Activated CD4-positive, alpha-beta T cell treated with anti-CD3 and anti-CD28 coated beads, Interleukin-2, amount 10 ng/mL, durations not matched to agents 24 days and 14 days (primary cell): ENCODE data around the gene UBR2. TPM values are rescaled to one million over a fixed set of nuclear protein-coding genes. Genes with fewer than 3 reads are reported as not detected.

ENCODE experiments used
- DNase-seq: peaks from one replicate; pipeline ENCODE4 v3.0.0; 2022
- H3K27ac Mint-ChIP-seq: one replicate; pipeline ENCODE4 v1.8.0; 2022; ENCODE audit warnings: mild to moderate bottlenecking, mixed read lengths
- H3K27me3 Mint-ChIP-seq: one replicate; pipeline ENCODE4 v1.8.0; 2022; ENCODE audit warnings: mixed read lengths
- H3K36me3 Mint-ChIP-seq: one replicate; pipeline ENCODE4 v1.8.0; 2022; ENCODE audit warnings: low read depth, mild to moderate bottlenecking, mixed read lengths
- H3K4me1 Mint-ChIP-seq: one replicate; pipeline ENCODE4 v1.8.0; 2021; ENCODE audit warnings: mixed read lengths
- H3K4me3 Mint-ChIP-seq: one replicate; pipeline ENCODE4 v1.8.0; 2022; ENCODE audit warnings: mild to moderate bottlenecking, moderate library complexity, mixed read lengths
- H3K9me3 Mint-ChIP-seq: one replicate; pipeline ENCODE4 v1.8.0; 2021; ENCODE audit warnings: mixed read lengths
- intact Hi-C: fragments of 100-400 bp; cut with micrococcal nuclease; formaldehyde crosslinking; loops from one replicate; pipeline ENCODE4 v1.15.1; 2023
- total RNA-seq: library from RNA; stranded (reverse); gene quantifications from 2 replicates; pipeline ENCODE4 v1.2.3, GENCODE V29; 2022

UBR2 gene
- total RNA-seq, result 30.1 and 30.8 TPM in 2 replicates

DNA sequence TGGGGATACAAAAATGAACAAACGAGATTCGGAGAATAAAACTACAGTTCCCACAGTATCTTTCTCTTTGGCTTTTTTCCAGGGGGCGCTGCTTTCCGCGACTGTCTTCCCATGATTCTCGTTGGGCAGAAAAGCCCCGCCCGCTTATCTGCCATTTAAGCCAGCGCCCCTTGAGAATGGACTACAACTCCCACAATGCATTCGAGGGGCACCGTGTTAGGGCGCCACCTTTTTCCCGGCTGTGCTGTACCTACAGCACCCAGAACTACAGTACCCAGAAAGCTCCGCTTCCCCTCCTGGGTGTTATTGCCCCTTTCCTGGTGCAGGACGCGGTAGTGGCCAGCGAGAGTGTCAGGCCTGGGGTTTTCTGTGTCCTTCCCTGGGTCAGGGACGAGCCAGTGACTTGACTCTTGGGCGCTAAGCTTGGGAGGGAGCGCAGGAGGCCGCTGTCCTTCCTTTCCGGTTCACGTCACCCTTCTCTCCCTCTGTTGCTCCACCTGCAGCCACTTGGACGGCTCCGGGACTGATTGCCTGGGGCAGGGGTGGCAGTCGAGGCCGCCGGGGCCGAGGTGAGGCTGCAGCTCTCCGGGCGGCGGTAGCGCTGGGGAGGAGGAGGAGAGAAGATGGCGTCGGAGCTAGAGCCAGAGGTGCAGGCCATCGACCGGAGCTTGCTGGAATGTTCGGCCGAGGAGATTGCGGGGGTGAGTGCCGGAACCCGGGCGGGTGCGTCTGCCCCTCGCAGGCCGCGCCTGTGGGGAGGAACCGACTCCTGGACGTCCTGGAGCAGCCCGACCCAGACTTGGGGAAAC lies at the start of gene UBR2:
Gene UBR2 (plus strand): TSS at position 333 of the 809 bp plus-strand sequence. CDS start 291 bp downstream, at position 624.
- peak within 1 kb of the TSS; percentile 99 for H3K4me3 Mint-ChIP-seq
- H3K9me3 Mint-ChIP-seq, result no peaks in the 10 kb centered on the region
- intact Hi-C loops, result loop anchor here (1.0 to 10.0 kb wide), 7 partner anchors 313 to 777 kb away; partner anchors contain the start of genes BYSL, CUL7, KLC4 and KLHDC3
- peak; percentile 98 for DNase-seq
- peak within 1 kb of the TSS; percentile 93 for H3K27ac Mint-ChIP-seq
- peaks cover 23% of the 10 kb centered on the region for H3K36me3 Mint-ChIP-seq
- peaks cover 25% of the 10 kb centered on the region for H3K4me1 Mint-ChIP-seq
- H3K27me3 Mint-ChIP-seq, result peaks cover 2% of the 10 kb centered on the region

DNA sequence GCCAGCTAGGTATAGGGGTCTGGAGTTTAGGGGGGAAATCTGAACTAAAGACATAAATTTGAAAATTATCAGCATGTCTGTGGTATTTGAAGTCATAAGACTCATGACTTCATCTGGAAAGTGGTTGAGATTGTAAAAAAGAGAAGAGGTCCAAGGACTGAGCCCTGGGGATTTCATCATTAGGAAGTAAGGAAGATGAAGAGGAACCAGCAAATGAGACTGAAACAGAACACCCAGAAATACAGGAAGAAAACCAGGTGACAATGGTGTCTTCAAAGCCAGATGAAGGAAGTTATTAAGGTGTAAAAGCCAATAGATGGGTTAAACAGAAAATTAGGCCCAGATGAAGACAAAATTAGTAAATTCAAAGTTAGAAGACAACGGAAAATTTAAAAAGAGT lies 49.1 kb upstream of the UBR2 start:
- Mint-ChIP-seq H3K27ac (no peak overlapping the region), H3K27me3 (peaks cover 4% of the 10 kb centered on the region), H3K9me3 (peaks cover under 1% of the 10 kb centered on the region), H3K4me1 (peaks cover 5% of the 10 kb centered on the region), H3K4me3 (no peak overlapping the region), H3K36me3 (peaks cover under 1% of the 10 kb centered on the region)
- DNase-seq, result peak; percentile 9
- intact Hi-C loops, result no loop called here

DNA sequence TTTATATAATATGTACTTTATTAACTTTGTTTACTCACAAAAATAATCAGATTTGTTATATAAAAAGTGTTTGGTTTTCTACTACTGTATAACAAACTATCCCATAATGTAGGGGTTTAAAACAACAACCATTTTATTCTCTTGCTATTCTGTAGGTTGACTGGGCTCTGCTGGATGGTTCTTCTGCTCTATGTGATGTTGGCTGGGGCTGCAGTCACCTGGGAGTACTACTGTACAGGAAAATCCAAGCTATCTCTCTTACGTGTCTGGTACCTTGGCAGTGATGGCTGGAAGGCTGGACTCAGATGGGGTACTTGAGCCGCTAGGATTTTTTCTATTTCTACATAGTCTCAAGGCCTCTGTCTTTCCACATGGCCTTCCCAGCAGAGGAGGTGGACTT lies 44.0 kb upstream of the UBR2 start:
- Mint-ChIP-seq H3K36me3 (peaks cover 5% of the 10 kb centered on the region), H3K27me3 (peaks cover 4% of the 10 kb centered on the region), H3K4me3 (no peak overlapping the region), H3K27ac (no peak overlapping the region), H3K9me3 (peaks cover 7% of the 10 kb centered on the region), H3K4me1 (peaks cover 12% of the 10 kb centered on the region)
- intact Hi-C loops, result loop anchor here (5.0 kb wide), 2 partner anchors 67 to 152 kb away; partner anchors contain the start of gene TRERF1
- DNase-seq, result peak; percentile 20

DNA sequence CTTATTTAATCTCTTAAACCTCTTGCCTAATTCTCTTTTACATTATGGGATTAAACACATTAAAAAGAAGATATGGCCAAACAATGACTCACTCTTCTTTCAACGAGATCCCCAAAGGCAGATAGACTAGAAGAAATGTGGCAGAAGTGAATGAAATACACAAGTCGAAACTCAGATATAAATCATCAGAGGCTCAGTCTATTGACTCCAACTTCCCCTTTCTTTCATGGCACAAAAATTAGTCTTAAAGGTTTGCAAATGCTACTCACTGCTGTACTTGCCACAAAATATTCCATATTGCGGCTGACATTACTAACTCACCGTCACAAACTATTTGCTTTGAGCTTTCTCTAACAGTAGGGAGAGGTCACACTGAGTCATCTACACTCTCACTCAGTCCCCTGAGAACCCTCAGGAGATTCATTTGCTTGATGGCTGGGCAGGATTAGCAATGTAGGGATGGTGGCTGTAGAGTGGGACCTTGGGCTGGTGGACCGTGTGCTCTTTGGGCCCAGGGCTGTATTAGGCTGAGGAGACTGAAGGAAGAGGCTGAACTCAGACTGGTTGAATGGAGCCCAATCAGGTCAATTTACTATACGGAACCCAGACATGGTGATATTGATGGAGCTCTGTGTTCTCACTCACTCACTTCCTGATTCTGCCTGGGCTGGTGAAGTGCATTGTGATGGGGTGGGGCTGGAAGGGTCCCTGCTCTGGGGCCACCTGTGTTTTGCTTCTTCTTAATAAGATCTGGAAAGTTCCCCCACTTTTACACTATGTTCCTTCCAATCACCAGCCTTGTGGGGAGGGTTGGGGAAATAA lies 42.8 kb upstream of the UBR2 start:
- DNase-seq, result peak; percentile 55
- intact Hi-C loops, result loop anchor here (1.0 to 5.0 kb wide), 5 partner anchors 18 to 181 kb away; partner anchors contain the start of gene TRERF1
- Mint-ChIP-seq H3K4me3 (no peak overlapping the region), H3K9me3 (peaks cover 7% of the 10 kb centered on the region), H3K36me3 (peaks cover 5% of the 10 kb centered on the region), H3K4me1 (peaks cover 10% of the 10 kb centered on the region), H3K27ac (peak overlapping the region; percentile 89), H3K27me3 (peaks cover 4% of the 10 kb centered on the region)

DNA sequence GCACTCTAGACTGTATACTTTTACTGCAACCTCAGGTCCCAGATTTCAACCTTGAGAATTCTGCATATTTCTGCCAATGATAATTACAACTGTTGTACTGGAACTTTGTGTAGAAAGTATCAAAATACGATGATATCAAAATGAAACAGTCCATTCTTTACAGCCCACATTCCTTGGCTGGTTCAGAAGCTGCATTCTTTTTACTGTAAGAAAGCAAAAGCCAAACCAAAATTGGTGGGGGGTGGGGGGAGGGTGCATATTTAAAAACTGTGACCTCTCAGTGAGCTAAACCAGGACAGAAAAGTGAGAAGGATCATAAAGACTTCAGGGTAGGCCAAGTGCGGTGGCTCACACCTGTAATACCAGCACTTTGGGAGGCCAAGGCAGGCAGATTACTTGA lies 41.8 kb upstream of the UBR2 start:
- H3K36me3 Mint-ChIP-seq, result peaks cover 5% of the 10 kb centered on the region
- H3K9me3 Mint-ChIP-seq, result peaks cover 7% of the 10 kb centered on the region
- no peak overlapping the region for H3K27ac Mint-ChIP-seq
- intact Hi-C loops, result loop anchor here (5.0 kb wide), 2 partner anchors 70 to 155 kb away; partner anchors contain the start of gene TRERF1
- peaks cover 2% of the 10 kb centered on the region for H3K27me3 Mint-ChIP-seq
- no peak for DNase-seq
- no peak overlapping the region for H3K4me3 Mint-ChIP-seq
- H3K4me1 Mint-ChIP-seq, result peaks cover 10% of the 10 kb centered on the region

DNA sequence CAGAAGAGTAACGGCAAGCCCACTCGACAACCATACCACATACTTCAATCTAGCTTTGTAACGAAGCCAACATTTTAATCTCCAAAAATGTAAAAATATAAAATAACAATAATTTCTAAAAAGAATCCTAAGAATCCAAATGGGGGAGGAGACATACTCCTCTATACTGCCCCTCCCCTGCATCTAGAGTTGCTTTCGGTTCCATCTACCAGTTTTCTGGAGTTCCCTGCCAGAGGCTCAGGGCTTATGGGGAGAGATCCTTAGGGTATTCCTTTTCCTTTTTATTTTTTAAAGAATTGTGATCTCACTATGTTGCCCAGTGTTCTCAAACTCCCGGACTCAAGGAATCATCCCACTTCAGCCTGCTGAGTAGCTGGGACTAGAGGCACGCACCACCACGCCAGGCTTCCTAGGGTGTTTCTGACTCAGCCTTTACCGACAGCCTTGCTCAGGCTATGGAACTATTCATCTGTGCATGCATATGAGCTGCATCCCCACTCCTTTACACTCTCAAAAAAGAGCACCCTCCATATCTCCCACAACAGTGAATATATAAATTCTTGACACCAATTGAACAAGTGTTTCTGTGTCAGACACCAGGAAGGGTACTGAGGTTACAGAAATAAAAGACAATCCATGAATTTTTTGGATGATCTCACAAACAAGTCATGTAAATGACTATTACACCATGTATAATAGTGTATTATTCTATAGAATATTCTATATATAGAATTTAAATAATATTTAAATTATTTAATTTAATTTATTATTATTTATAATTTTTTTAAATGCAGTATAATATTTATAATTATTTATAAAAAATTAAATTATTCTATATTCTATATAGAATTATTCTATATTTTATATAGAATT lies 40.7 kb upstream of the UBR2 start:
- H3K4me3 Mint-ChIP-seq, result no peak overlapping the region
- H3K9me3 Mint-ChIP-seq, result peaks cover 7% of the 10 kb centered on the region
- H3K27ac Mint-ChIP-seq, result no peak overlapping the region
- intact Hi-C loops, result loop anchor here (5.0 kb wide), 2 partner anchors 71 to 156 kb away; partner anchors contain the start of gene TRERF1
- H3K27me3 Mint-ChIP-seq, result peaks cover 2% of the 10 kb centered on the region
- no peak for DNase-seq
- H3K4me1 Mint-ChIP-seq, result peaks cover 10% of the 10 kb centered on the region
- peaks cover 5% of the 10 kb centered on the region for H3K36me3 Mint-ChIP-seq

DNA sequence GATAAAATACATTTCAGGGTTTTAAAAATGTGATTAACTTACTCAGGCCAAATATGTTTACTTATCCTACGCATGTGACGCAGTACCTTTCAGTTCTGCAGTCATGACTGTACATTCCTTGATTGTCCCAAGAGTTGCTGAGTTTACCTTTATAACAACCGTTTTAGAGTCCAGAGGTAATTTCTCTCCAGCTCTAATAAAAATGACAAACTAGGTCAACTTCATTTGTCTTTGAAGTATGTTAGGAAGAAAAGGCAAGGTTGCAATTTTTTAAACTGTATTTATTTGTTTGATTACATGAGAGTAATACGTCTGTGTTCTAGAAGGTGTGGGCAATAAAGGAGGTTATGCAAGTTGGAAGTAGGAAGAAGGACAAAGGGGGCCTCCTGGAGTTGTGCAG lies 38.6 kb upstream of the UBR2 start:
- no peak overlapping the region for H3K4me3 Mint-ChIP-seq
- peaks cover 2% of the 10 kb centered on the region for H3K27me3 Mint-ChIP-seq
- peaks cover 2% of the 10 kb centered on the region for H3K9me3 Mint-ChIP-seq
- H3K27ac Mint-ChIP-seq, result no peak overlapping the region
- peaks cover 2% of the 10 kb centered on the region for H3K36me3 Mint-ChIP-seq
- peaks cover 8% of the 10 kb centered on the region for H3K4me1 Mint-ChIP-seq
- DNase-seq, result no peak
- intact Hi-C loops, result no loop called here

DNA sequence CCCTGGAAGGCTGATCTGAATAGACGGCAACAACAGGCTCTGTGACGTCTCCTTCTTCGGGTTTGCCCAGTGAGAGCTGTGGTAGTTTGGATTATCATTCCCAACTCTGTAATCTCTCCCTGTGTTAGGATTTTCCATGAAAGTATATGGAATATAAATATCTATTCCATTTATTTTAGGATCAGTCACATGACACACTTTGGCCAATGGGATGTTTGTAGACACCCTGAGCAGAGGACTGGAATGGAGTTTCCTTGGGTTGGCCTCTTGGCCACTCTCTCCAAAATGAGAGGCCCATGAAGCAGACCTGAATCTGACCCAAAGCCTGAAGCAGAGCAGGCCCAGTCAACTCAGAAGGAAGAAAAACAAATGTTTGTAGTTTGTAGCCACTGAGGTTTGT lies 37.2 kb upstream of the UBR2 start:
- Mint-ChIP-seq H3K27ac (no peak overlapping the region), H3K4me1 (peaks cover 2% of the 10 kb centered on the region), H3K9me3 (no peaks in the 10 kb centered on the region), H3K36me3 (no peaks in the 10 kb centered on the region), H3K27me3 (peaks cover 2% of the 10 kb centered on the region), H3K4me3 (no peak overlapping the region)
- intact Hi-C loops, result no loop called here
- DNase-seq, result no peak

DNA sequence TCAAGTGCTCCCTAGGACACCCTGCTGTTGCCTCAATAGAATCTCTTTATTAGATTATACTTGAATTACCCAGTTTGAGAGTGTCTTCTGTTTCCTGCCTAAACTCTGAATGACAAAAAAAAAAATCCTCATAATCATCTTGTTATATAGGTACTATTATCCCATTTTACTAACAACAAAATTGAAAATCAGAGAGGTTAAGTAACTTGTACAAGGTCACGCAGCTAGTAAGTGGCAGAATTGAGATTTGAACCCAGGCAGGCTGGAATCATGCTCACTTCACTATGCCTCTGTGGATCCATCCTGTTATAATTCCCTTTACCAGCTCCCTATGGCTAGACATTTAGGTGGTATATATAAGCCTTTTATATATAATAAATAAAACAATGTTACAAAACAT lies 36.6 kb upstream of the UBR2 start:
- no peaks in the 10 kb centered on the region for H3K9me3 Mint-ChIP-seq
- H3K4me1 Mint-ChIP-seq, result no peaks in the 10 kb centered on the region
- no peaks in the 10 kb centered on the region for H3K36me3 Mint-ChIP-seq
- intact Hi-C loops, result no loop called here
- no peak for DNase-seq
- no peak overlapping the region for H3K27ac Mint-ChIP-seq
- H3K4me3 Mint-ChIP-seq, result no peak overlapping the region
- H3K27me3 Mint-ChIP-seq, result peaks cover 2% of the 10 kb centered on the region

DNA sequence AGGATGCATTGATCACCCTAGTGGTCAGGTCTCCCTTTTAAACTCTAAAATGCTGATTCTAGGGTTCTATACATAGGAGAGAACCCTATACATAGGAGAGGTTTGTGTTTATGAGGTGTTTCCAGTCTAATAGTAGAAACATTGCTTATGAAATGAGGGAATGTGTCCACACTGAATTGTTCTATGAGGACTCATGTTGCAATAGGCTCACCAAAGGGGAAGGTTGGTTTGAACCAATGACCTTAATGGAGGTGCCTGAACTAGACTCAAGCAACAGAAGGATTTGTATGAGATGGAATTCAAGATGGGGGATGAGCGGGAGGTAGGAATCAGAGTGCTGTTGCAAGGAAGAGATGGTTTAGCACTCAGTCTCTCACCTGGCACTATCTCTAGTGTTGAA lies 33.5 kb upstream of the UBR2 start:
- Mint-ChIP-seq H3K9me3 (no peaks in the 10 kb centered on the region), H3K4me3 (no peak overlapping the region), H3K4me1 (no peaks in the 10 kb centered on the region), H3K27me3 (peaks cover 1% of the 10 kb centered on the region), H3K27ac (no peak overlapping the region), H3K36me3 (no peaks in the 10 kb centered on the region)
- intact Hi-C loops, result loop anchor here (5.0 kb wide), 2 partner anchors 223 to 268 kb away; no protein-coding TSS in a partner anchor
- no peak for DNase-seq

DNA sequence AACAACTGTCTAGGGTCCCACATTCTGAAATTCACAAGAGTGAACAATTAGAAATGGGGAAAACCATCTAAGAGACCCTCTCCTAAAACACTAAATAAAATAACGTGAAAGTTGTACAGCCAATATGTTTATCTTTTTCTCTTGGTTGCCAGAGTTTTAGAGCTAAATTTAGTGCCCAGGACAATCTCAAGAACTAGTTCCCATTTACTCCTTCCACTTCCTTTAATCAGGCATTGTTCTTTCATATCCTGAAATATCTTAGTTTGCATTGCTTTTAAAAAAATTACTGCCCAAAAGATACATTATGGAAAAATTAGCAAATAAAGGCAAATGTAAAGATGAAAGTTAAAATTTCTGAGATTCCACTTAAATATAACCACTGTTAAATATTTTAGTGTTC lies 33.1 kb upstream of the UBR2 start:
- no peak overlapping the region for H3K27ac Mint-ChIP-seq
- peaks cover 1% of the 10 kb centered on the region for H3K27me3 Mint-ChIP-seq
- no peak overlapping the region for H3K4me3 Mint-ChIP-seq
- intact Hi-C loops, result loop anchor here (5.0 kb wide), 2 partner anchors 223 to 268 kb away; no protein-coding TSS in a partner anchor
- no peaks in the 10 kb centered on the region for H3K4me1 Mint-ChIP-seq
- no peak for DNase-seq
- H3K36me3 Mint-ChIP-seq, result no peaks in the 10 kb centered on the region
- H3K9me3 Mint-ChIP-seq, result no peaks in the 10 kb centered on the region

DNA sequence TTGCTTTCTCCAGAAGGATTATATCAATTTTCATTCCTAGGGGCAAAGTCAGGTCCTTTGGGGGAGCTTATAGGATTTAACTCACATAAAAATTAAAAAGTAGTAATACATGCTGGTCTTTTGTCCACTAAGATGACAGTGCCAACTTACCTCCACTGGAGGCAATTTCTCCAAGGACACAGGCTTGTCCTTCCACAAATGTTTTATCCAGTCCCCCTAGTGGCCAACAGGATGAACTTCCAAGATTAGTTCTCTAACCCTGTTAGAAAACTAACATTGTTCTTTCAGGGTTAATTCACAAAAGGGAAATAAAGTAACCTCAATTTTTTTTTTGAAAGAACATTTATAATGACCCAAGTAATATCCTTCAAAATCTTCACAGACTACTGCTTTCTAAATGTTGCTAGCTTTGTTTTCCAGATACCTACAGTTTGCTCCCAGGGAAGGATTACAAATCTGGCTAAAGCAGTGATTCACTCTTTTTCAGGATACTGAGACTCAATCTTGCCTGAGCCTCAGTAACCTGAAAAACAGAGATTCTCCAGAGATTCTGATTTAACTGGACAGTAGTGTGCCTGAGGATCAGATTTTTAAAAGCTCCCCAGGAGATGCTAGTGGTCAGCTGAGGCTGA lies 31.7 kb upstream of the UBR2 start:
- peak; percentile 72 for DNase-seq
- intact Hi-C loops, result loop anchor here (5.0 kb wide), 2 partner anchors 225 to 270 kb away; no protein-coding TSS in a partner anchor
- Mint-ChIP-seq H3K36me3 (no peaks in the 10 kb centered on the region), H3K9me3 (no peaks in the 10 kb centered on the region), H3K4me1 (no peaks in the 10 kb centered on the region), H3K27me3 (peaks cover 1% of the 10 kb centered on the region), H3K27ac (no peak overlapping the region), H3K4me3 (no peak overlapping the region)
